IMR-90 (cell line): ENCODE data around the gene GORASP1. TPM values are rescaled to one million over a fixed set of nuclear protein-coding genes. Genes with fewer than 3 reads are reported as not detected.

ENCODE experiments used
- ATAC-seq: fragments of 200-7000 bp; cut with Tn5 transposase; 2 replicates; pipeline ENCODE4 v1.9.1; 2020; ENCODE audit warnings: low read depth, mild to moderate bottlenecking, moderate library complexity
- BruUV-seq: library from RNA; stranded (reverse); fragments of 400-500 nt; replicated peaks from 2 replicates; lab custom pipeline; 2021; lab: Mats Ljungman, UMichigan
- CTCF ChIA-PET: fragments of 300-600 bp; formaldehyde crosslinking; extraction: SDS; loops from one replicate; lab custom pipeline; 2021; ENCODE audit warnings: antibody characterized with exemption; lab: Yijun Ruan, JAX
- POLR2A ChIA-PET: fragments of 300-600 bp; sonication (Branson Sonifier 250); formaldehyde crosslinking; loops from one replicate; lab custom pipeline; 2022; ENCODE audit warnings: antibody characterized with exemption; ENCODE audit not compliant: unreplicated experiment; lab: Charles Lee
- DNase-seq: peaks from one replicate; pipeline ENCODE4 v3.0.0; 2013
- H2AFZ ChIP-seq: replicated peaks from 2 replicates; pipeline ENCODE3; 2013; ENCODE audit warnings: low read length, mild to moderate bottlenecking; ENCODE audit not compliant: poor library complexity
- H2AK5ac ChIP-seq: 2 replicates; pipeline ENCODE4 v1.6.1; 2013; ENCODE audit warnings: low read depth, low read length, inconsistent platforms
- H2AK9ac ChIP-seq: replicated peaks from 2 replicates; pipeline ENCODE3; 2013; ENCODE audit warnings: mild to moderate bottlenecking, low read depth, low read length, moderate library complexity; ENCODE audit not compliant: poor library complexity
- H2BK120ac ChIP-seq: 2 replicates; pipeline ENCODE4 v1.6.1; 2013; ENCODE audit warnings: low read depth, low read length, inconsistent platforms
- H2BK15ac ChIP-seq: 3 replicates; pipeline ENCODE4 v1.6.1; 2013; ENCODE audit warnings: low read depth, low read length, inconsistent platforms
- H2BK20ac ChIP-seq: 2 replicates; pipeline ENCODE4 v1.6.1; 2013; ENCODE audit warnings: low read depth, mild to moderate bottlenecking, inconsistent platforms, low read length, moderate library complexity
- H2BK5ac ChIP-seq: 2 replicates; pipeline ENCODE4 v1.6.1; 2013; ENCODE audit warnings: mild to moderate bottlenecking, low read depth, low read length, inconsistent platforms; ENCODE audit not compliant: poor library complexity, severe bottlenecking
- H3K14ac ChIP-seq: replicated peaks from 2 replicates; pipeline ENCODE4 v1.6.1; 2013; ENCODE audit warnings: low read depth, low read length, inconsistent platforms
- H3K18ac ChIP-seq: 2 replicates; pipeline ENCODE4 v1.6.1; 2013; ENCODE audit warnings: low read depth, low read length, control low read depth
- H3K23ac ChIP-seq: 2 replicates; pipeline ENCODE4 v1.6.1; 2013; ENCODE audit warnings: low read depth, low read length, inconsistent platforms
- H3K27ac ChIP-seq: 2 replicates; pipeline ENCODE4 v1.5.1; 2013; ENCODE audit warnings: mild to moderate bottlenecking, control low read depth, low read length; ENCODE audit not compliant: insufficient read depth
- H3K27me3 ChIP-seq: 2 replicates; pipeline ENCODE4 v1.6.1; 2013; ENCODE audit warnings: low read length; ENCODE audit not compliant: control insufficient read depth, insufficient read depth
- H3K36me3 ChIP-seq: 2 replicates; pipeline ENCODE4 v1.6.1; 2013; ENCODE audit warnings: low read length, mixed read lengths; ENCODE audit not compliant: control insufficient read depth, insufficient read depth
- H3K4ac ChIP-seq: 2 replicates; pipeline ENCODE4 v1.6.1; 2013; ENCODE audit warnings: low read depth, low read length, inconsistent platforms
- H3K4me1 ChIP-seq: 2 replicates; pipeline ENCODE4 v1.6.1; 2013; ENCODE audit warnings: low read length, mixed read lengths; ENCODE audit not compliant: control insufficient read depth, insufficient read depth
- H3K4me2 ChIP-seq: 2 replicates; pipeline ENCODE4 v1.6.1; 2013; ENCODE audit warnings: low read depth, mild to moderate bottlenecking, control low read depth, low read length, moderate library complexity
- H3K4me3 ChIP-seq: 2 replicates; pipeline ENCODE4 v1.5.1; 2013; ENCODE audit warnings: low read depth, mild to moderate bottlenecking, control low read depth, low read length, moderate library complexity; ENCODE audit not compliant: insufficient read depth
- H3K56ac ChIP-seq: 2 replicates; pipeline ENCODE4 v1.6.1; 2013; ENCODE audit warnings: low read length, inconsistent platforms; ENCODE audit not compliant: insufficient read depth; ENCODE audit errors: extremely low read depth
- H3K79me1 ChIP-seq, 2 experiments: 2 replicates each; pipeline ENCODE4 v1.6.1; 2013; ENCODE audit warnings: low read length in 2 of 2, inconsistent platforms in 1 of 2, low read depth in 1 of 2
- H3K9ac ChIP-seq: 2 replicates; pipeline ENCODE4 v1.6.1; 2013; ENCODE audit warnings: low read depth, low read length, control low read depth
- H3K9me1 ChIP-seq: 2 replicates; pipeline ENCODE4 v1.6.1; 2013; ENCODE audit warnings: low read length, inconsistent platforms; ENCODE audit not compliant: insufficient read depth
- H3K9me3 ChIP-seq: 2 replicates; pipeline ENCODE4 v1.6.1; 2013; ENCODE audit warnings: low read length; ENCODE audit not compliant: control insufficient read depth, insufficient read depth
- H4K20me1 ChIP-seq: 2 replicates; pipeline ENCODE4 v1.6.1; 2013; ENCODE audit warnings: low read length, inconsistent platforms; ENCODE audit not compliant: insufficient read depth
- H4K5ac ChIP-seq: 2 replicates; pipeline ENCODE4 v1.6.1; 2013; ENCODE audit warnings: mild to moderate bottlenecking, low read depth, low read length, control low read depth
- H4K8ac ChIP-seq, 2 experiments: 2 replicates each; pipeline ENCODE4 v1.6.1; 2013; ENCODE audit warnings: low read depth in 2 of 2, low read length in 2 of 2, control low read depth in 1 of 2, inconsistent platforms in 1 of 2
- H4K91ac ChIP-seq: 2 replicates; pipeline ENCODE4 v1.6.1; 2013; ENCODE audit warnings: low read depth, low read length, inconsistent platforms; ENCODE audit not compliant: insufficient read depth
- BHLHE40 ChIP-seq: fragments of 150-350 bp; IDR thresholded peaks from 2 replicates; pipeline ENCODE4 v1.6.1; 2016; ENCODE audit warnings: mild to moderate bottlenecking, low read depth, low read length
- CEBPB ChIP-seq: IDR thresholded peaks from 2 replicates; pipeline ENCODE4 v1.6.1; 2012; ENCODE audit warnings: low read depth, low read length, improper control_type of control experiment
- CHD1 ChIP-seq: IDR thresholded peaks from 2 replicates; pipeline ENCODE4 v1.6.1; 2012; ENCODE audit warnings: low read depth, low read length, improper control_type of control experiment
- ELK1 ChIP-seq: fragments of 150-350 bp; IDR thresholded peaks from 2 replicates; pipeline ENCODE4 v1.6.1; 2016; ENCODE audit warnings: low read depth, mild to moderate bottlenecking, low read length, moderate library complexity, borderline replicate concordance
- FOS ChIP-seq: fragments of 150-350 bp; IDR thresholded peaks from 2 replicates; pipeline ENCODE4 v1.6.1; 2016; ENCODE audit warnings: low read depth, low read length
- MAFK ChIP-seq: IDR thresholded peaks from 2 replicates; pipeline ENCODE4 v1.6.1; 2012; ENCODE audit warnings: low read depth, low read length, improper control_type of control experiment
- MAZ ChIP-seq: IDR thresholded peaks from 2 replicates; pipeline ENCODE4 v1.6.1; 2012; ENCODE audit warnings: low read depth, mild to moderate bottlenecking, low read length, improper control_type of control experiment, moderate library complexity, borderline replicate concordance
- MXI1 ChIP-seq: IDR thresholded peaks from 2 replicates; pipeline ENCODE4 v1.6.1; 2012; ENCODE audit warnings: low read depth, mild to moderate bottlenecking, low read length, moderate library complexity, borderline replicate concordance
- NFE2L2 ChIP-seq: fragments of 150-350 bp; IDR thresholded peaks from 2 replicates; pipeline ENCODE4 v1.6.1; 2016; ENCODE audit warnings: low read depth, mild to moderate bottlenecking, low read length
- POLR2A ChIP-seq: IDR thresholded peaks from 2 replicates; pipeline ENCODE4 v1.6.1; 2012; ENCODE audit warnings: mild to moderate bottlenecking, low read depth, low read length
- RAD21 ChIP-seq: IDR thresholded peaks from 2 replicates; pipeline ENCODE4 v1.6.1; 2012; ENCODE audit warnings: low read length, improper control_type of control experiment
- RCOR1 ChIP-seq: IDR thresholded peaks from 2 replicates; pipeline ENCODE4 v1.6.1; 2012; ENCODE audit warnings: mild to moderate bottlenecking, low read length, improper control_type of control experiment; ENCODE audit not compliant: insufficient replicate concordance
- RFX5 ChIP-seq: IDR thresholded peaks from 2 replicates; pipeline ENCODE4 v1.8.0; 2012; ENCODE audit warnings: low read depth, mild to moderate bottlenecking, low read length, moderate library complexity
- SMC3 ChIP-seq: fragments of 150-350 bp; IDR thresholded peaks from 2 replicates; pipeline ENCODE4 v1.6.1; 2016; ENCODE audit warnings: low read depth, mild to moderate bottlenecking, antibody characterized with exemption, low read length, moderate library complexity
- USF2 ChIP-seq: fragments of 150-350 bp; IDR thresholded peaks from 2 replicates; pipeline ENCODE4 v1.6.1; 2017; ENCODE audit warnings: mild to moderate bottlenecking, antibody characterized with exemption, low read length, low read depth
- dilution Hi-C: fragments of 300-500 bp; cut with HindIII; formaldehyde crosslinking; loops from one replicate; pipeline ENCODE4 v1.14.3; 2018; ENCODE audit warnings: low sequenced_read_pairs; ENCODE audit not compliant: unreplicated experiment
- in situ Hi-C: fragments of 300-500 bp; cut with MboI; formaldehyde crosslinking; loops from 3 replicates; pipeline ENCODE4 v1.14.3; 2019; ENCODE audit warnings: low sequenced_read_pairs, inconsistent platforms, mixed read lengths
- intact Hi-C: fragments of 100-400 bp; cut with micrococcal nuclease; formaldehyde crosslinking; loops from 2 replicates; pipeline ENCODE4 v1.10.0; 2022
- polyA plus RNA-seq, 3 experiments: library from polyadenylated mRNA; depleted of rRNA; stranded (reverse); fragments of >200 nt; gene quantifications; 2 replicates each; pipeline ENCODE4 v1.2.3, GENCODE V29; 2012; ENCODE audit warnings: low replicate concordance in 1 of 3
- total RNA-seq: library from RNA; depleted of rRNA; stranded (reverse); fragments of >200 nt; gene quantifications from 2 replicates; pipeline ENCODE4 v1.2.3, GENCODE V29; 2012
- TF ChIP-seq, protein P1 (sequence below): conservative IDR thresholded peaks from 2 replicates; pipeline ENCODE4 v1.5.1; 2012; ENCODE audit warnings: mild to moderate bottlenecking, low read depth, low read length, improper control_type of control experiment

Gene GORASP1
- total and polyA plus RNA-seq, 2 of the 4 experiments (the other 2 are of a cell fraction) = 35.0 to 56.6 TPM

- Histone ChIP-seq H3K27me3 (no peaks in the 10 kb centered on the region), H3K4me2 (no peak overlapping the region), H3K56ac (no peak overlapping the region), H2BK20ac (no peak overlapping the region), H2AK9ac (no peak overlapping the region), H3K4me1 (no peaks in the 10 kb centered on the region), H4K20me1 (no peaks in the 10 kb centered on the region), H4K5ac (no peak overlapping the region), H3K9me1 (no peaks in the 10 kb centered on the region), H3K14ac (no peak overlapping the region), H4K91ac (no peak overlapping the region), H2BK15ac (no peak overlapping the region), H3K18ac (no peak overlapping the region), H3K4me3 (no peak overlapping the region), H3K4ac (no peak overlapping the region), H2AK5ac (no peak overlapping the region), H3K79me1 (no peaks in the 10 kb centered on the region), H3K23ac (no peak overlapping the region), H3K9ac (no peak overlapping the region), H3K9me3 (no peaks in the 10 kb centered on the region), H3K27ac (no peak overlapping the region), H2BK5ac (no peak overlapping the region), H2AFZ (no peak overlapping the region), H2BK120ac (no peak overlapping the region), H3K36me3 (peaks cover 21% of the 10 kb centered on the region), H4K8ac (no peak overlapping the region)
- ChIA-PET CTCF (no interaction called here), POLR2A (no interaction called here)
- ATAC-seq (no peak), DNase-seq (no peak)
- intact Hi-C loops (no loop called here), in situ Hi-C loops (no loop called here), dilution Hi-C loops (no loop called here)
- TF ChIP-seq RFX5 (no peak), SMC3 (no peak), BHLHE40 (no peak), MAZ (no peak), POLR2A (no peak), MAFK (no peak), USF2 (no peak), CEBPB (no peak), NFE2L2 (no peak), ELK1 (no peak), CHD1 (no peak), RAD21 (no peak), FOS (no peak), MXI1 (no peak), RCOR1 (no peak)
- TF ChIP-seq, protein P1, sequence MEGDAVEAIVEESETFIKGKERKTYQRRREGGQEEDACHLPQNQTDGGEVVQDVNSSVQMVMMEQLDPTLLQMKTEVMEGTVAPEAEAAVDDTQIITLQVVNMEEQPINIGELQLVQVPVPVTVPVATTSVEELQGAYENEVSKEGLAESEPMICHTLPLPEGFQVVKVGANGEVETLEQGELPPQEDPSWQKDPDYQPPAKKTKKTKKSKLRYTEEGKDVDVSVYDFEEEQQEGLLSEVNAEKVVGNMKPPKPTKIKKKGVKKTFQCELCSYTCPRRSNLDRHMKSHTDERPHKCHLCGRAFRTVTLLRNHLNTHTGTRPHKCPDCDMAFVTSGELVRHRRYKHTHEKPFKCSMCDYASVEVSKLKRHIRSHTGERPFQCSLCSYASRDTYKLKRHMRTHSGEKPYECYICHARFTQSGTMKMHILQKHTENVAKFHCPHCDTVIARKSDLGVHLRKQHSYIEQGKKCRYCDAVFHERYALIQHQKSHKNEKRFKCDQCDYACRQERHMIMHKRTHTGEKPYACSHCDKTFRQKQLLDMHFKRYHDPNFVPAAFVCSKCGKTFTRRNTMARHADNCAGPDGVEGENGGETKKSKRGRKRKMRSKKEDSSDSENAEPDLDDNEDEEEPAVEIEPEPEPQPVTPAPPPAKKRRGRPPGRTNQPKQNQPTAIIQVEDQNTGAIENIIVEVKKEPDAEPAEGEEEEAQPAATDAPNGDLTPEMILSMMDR = no peak
- BruUV-seq = no TSS peak
These were observed 27.9 kb downstream of the GORASP1 start for GRCh38 chr3:39079530-39079929.
